ENCODE measurements around the gene RARG.

GRCh38 chr12:53196486-53196885 lies 35.5 kb downstream of the RARG start:
- TF ChIP-seq, protein P1, sequence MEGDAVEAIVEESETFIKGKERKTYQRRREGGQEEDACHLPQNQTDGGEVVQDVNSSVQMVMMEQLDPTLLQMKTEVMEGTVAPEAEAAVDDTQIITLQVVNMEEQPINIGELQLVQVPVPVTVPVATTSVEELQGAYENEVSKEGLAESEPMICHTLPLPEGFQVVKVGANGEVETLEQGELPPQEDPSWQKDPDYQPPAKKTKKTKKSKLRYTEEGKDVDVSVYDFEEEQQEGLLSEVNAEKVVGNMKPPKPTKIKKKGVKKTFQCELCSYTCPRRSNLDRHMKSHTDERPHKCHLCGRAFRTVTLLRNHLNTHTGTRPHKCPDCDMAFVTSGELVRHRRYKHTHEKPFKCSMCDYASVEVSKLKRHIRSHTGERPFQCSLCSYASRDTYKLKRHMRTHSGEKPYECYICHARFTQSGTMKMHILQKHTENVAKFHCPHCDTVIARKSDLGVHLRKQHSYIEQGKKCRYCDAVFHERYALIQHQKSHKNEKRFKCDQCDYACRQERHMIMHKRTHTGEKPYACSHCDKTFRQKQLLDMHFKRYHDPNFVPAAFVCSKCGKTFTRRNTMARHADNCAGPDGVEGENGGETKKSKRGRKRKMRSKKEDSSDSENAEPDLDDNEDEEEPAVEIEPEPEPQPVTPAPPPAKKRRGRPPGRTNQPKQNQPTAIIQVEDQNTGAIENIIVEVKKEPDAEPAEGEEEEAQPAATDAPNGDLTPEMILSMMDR (IDR thresholded peaks at IDR 0.05), result no peak
- TF ChIP-seq POLR2AphosphoS5 (IDR thresholded peaks at IDR 0.05), result no peak

Measured in transverse colon (tissue), 4 donors.